Muscle of leg (tissue), 11 donors: ENCODE data around the gene REXO1. TPM values are rescaled to one million over a fixed set of nuclear protein-coding genes. Genes with fewer than 3 reads are reported as not detected.
"Not testable (repeated sequence)": the region's sequence is repeated elsewhere in the genome, so short reads cannot be mapped to it uniquely, and the experiment has no call there.

ENCODE experiments used
- DNase-seq: peaks from one replicate; pipeline ENCODE4 v3.0.0; 2013
- H3K27ac ChIP-seq: one replicate; pipeline ENCODE4 v1.5.1; 2013; ENCODE audit warnings: mild to moderate bottlenecking, low read length, control low read depth
- H3K27me3 ChIP-seq: one replicate; pipeline ENCODE4 v1.6.1; 2013; ENCODE audit warnings: low read length; ENCODE audit not compliant: control insufficient read depth, insufficient read depth
- H3K36me3 ChIP-seq: one replicate; pipeline ENCODE4 v1.6.1; 2013; ENCODE audit warnings: low read length; ENCODE audit not compliant: control insufficient read depth, insufficient read depth
- H3K4me1 ChIP-seq: one replicate; pipeline ENCODE4 v1.6.1; 2013; ENCODE audit warnings: low read length; ENCODE audit not compliant: control insufficient read depth, insufficient read depth
- H3K4me3 ChIP-seq: one replicate; pipeline ENCODE4 v1.5.1; 2013; ENCODE audit warnings: low read length, control low read depth
- H3K9me3 ChIP-seq: replicated peaks from 2 replicates; pipeline ENCODE4 v1.6.1; 2013; ENCODE audit warnings: low read depth, low read length; ENCODE audit not compliant: control insufficient read depth
- WGBS: methylation state at CpG from one replicate; pipeline ENCODE4 v1.1.5; 2013; ENCODE audit warnings: missing lambda C conversion rate; ENCODE audit not compliant: insufficient coverage; 5-methylcytosine and 5-hydroxymethylcytosine counted together
- polyA plus RNA-seq, 8 donors: library from polyadenylated mRNA; unstranded; fragments of 120-200 nt; gene quantifications; one replicate each; pipeline versions ENCODE4 v1.2.1 to v1.2.3, GENCODE V29; 2013; ENCODE audit warnings: inconsistent platforms in 1 of 8, low replicate concordance in 1 of 8; ENCODE audit not compliant: insufficient read length in 8 of 8, insufficient read depth in 1 of 8
- total RNA-seq: library from RNA; stranded (reverse); fragments of 120-200 nt; gene quantifications from one replicate; pipeline ENCODE4 v1.2.4, GENCODE V29; 2013

Gene REXO1
- total and polyA plus RNA-seq, 9 donors = 4.8 to 26.9 (median 23.9) TPM

GRCh38 chr19:1805401-1806183, 42.7 kb downstream of the REXO1 start:
- no peak for DNase-seq
- Histone ChIP-seq H3K27me3 (peaks cover 7% of the 10 kb centered on the region), H3K4me1 (no peaks in the 10 kb centered on the region), H3K9me3 (peaks cover 3% of the 10 kb centered on the region), H3K27ac (no peak overlapping the region), H3K36me3 (no peaks in the 10 kb centered on the region), H3K4me3 (no peak overlapping the region)
- WGBS = 89% methylated on average over 8 of the region's 24 CpGs

- no peaks in the 10 kb centered on the region for H3K36me3 ChIP-seq
- no peak overlapping the region for H3K27ac ChIP-seq
- H3K4me1 ChIP-seq = no peaks in the 10 kb centered on the region
- H3K27me3 ChIP-seq = peaks cover 10% of the 10 kb centered on the region
- no CpG with 5 or more reads among the region's 6 CpGs for WGBS
- H3K4me3 ChIP-seq = no peak overlapping the region
- no peak for DNase-seq
- H3K9me3 ChIP-seq = peaks cover 3% of the 10 kb centered on the region
These were observed 43.4 kb downstream of the REXO1 start for GRCh38 chr19:1804858-1805257.

GRCh38 chr19:1799695-1800342, 48.5 kb downstream of the REXO1 start:
- Histone ChIP-seq H3K27ac (no peak overlapping the region), H3K9me3 (peaks cover 3% of the 10 kb centered on the region), H3K27me3 (peaks cover 20% of the 10 kb centered on the region), H3K4me1 (peaks cover 4% of the 10 kb centered on the region), H3K36me3 (no peaks in the 10 kb centered on the region), H3K4me3 (no peak overlapping the region)
- 75% methylated on average over 36 of the region's 36 CpGs for WGBS
- no peak for DNase-seq

- H3K27ac ChIP-seq, H3K9me3 ChIP-seq, H3K36me3 ChIP-seq, DNase-seq, H3K4me3 ChIP-seq, H3K4me1 ChIP-seq: not testable (repeated sequence)
- H3K27me3 ChIP-seq = peaks cover 20% of the 10 kb centered on the region
- no CpG with 5 or more reads among the region's 7 CpGs for WGBS
These were observed 51.0 kb downstream of the REXO1 start for GRCh38 chr19:1797313-1797712.

- H3K4me1 ChIP-seq = peaks cover 4% of the 10 kb centered on the region
- H3K27me3 ChIP-seq = peaks cover 20% of the 10 kb centered on the region
- H3K9me3 ChIP-seq = no peaks in the 10 kb centered on the region
- H3K4me3 ChIP-seq = no peak overlapping the region
- no peak for DNase-seq
- H3K27ac ChIP-seq = no peak overlapping the region
- H3K36me3 ChIP-seq = no peaks in the 10 kb centered on the region
- 46% methylated on average over 40 of the region's 52 CpGs for WGBS
These were observed 51.7 kb downstream of the REXO1 start for GRCh38 chr19:1796395-1797142.

- Histone ChIP-seq H3K27me3 (peaks cover 20% of the 10 kb centered on the region), H3K4me1 (peaks cover 4% of the 10 kb centered on the region), H3K4me3 (no peak overlapping the region), H3K36me3 (no peaks in the 10 kb centered on the region), H3K27ac (no peak overlapping the region), H3K9me3 (peaks cover 5% of the 10 kb centered on the region)
- DNase-seq = no peak
- WGBS = 62% methylated on average over 16 of the region's 20 CpGs
These were observed 53.7 kb downstream of the REXO1 start for GRCh38 chr19:1794424-1795172.

GRCh38 chr19:1791879-1792278, 56.4 kb downstream of the REXO1 start:
- WGBS = 74% methylated on average over 14 of the region's 14 CpGs
- peaks cover 36% of the 10 kb centered on the region for H3K27me3 ChIP-seq
- no peak for DNase-seq
- H3K4me1 ChIP-seq = peaks cover 9% of the 10 kb centered on the region
- H3K27ac ChIP-seq = no peak overlapping the region
- H3K36me3 ChIP-seq = no peaks in the 10 kb centered on the region
- no peak overlapping the region for H3K4me3 ChIP-seq
- H3K9me3 ChIP-seq = peaks cover 5% of the 10 kb centered on the region

GRCh38 chr19:1790054-1790792, 58.1 kb downstream of the REXO1 start:
- no peak for DNase-seq
- H3K27ac ChIP-seq = no peak overlapping the region
- peaks cover 5% of the 10 kb centered on the region for H3K9me3 ChIP-seq
- H3K27me3 ChIP-seq = peaks cover 30% of the 10 kb centered on the region
- no peaks in the 10 kb centered on the region for H3K36me3 ChIP-seq
- peaks cover 4% of the 10 kb centered on the region for H3K4me1 ChIP-seq
- H3K4me3 ChIP-seq = no peak overlapping the region
- 28% methylated on average over 2 of the region's 7 CpGs for WGBS

GRCh38 chr19:1789261-1790041, 58.8 kb downstream of the REXO1 start:
- no peak overlapping the region for H3K4me3 ChIP-seq
- DNase-seq = no peak
- no peaks in the 10 kb centered on the region for H3K36me3 ChIP-seq
- peaks cover 30% of the 10 kb centered on the region for H3K27me3 ChIP-seq
- peaks cover 5% of the 10 kb centered on the region for H3K9me3 ChIP-seq
- 8% methylated on average over 48 of the region's 59 CpGs for WGBS
- no peak overlapping the region for H3K27ac ChIP-seq
- peaks cover 4% of the 10 kb centered on the region for H3K4me1 ChIP-seq
